Retinal pigment epithelial cell (primary cell): ENCODE data around the gene ZACN.
"Not testable (repeated sequence)": the region's sequence is repeated elsewhere in the genome, so short reads cannot be mapped to it uniquely, and the experiment has no call there.

Experiments
- DNase-seq: peaks from one replicate; pipeline ENCODE4 v3.0.0-alpha.2; 2010; ENCODE audit warnings: low read depth
- H3K4me3 ChIP-seq: 2 replicates; pipeline ENCODE4 v1.5.1; 2011; ENCODE audit warnings: mild to moderate bottlenecking, low read length, control low read depth, moderate library complexity
- CTCF ChIP-seq: conservative IDR thresholded peaks from 2 replicates; pipeline ENCODE4 v1.5.1; 2011; ENCODE audit warnings: low read depth, low read length, control low read depth, inconsistent platforms

Gene ZACN

GRCh38 chr17:76038050-76038449, 40.9 kb upstream of the ZACN start:
- no peak for DNase-seq
- no peak for TF ChIP-seq CTCF
- H3K4me3 ChIP-seq = no peak overlapping the region

GRCh38 chr17:76039121-76039520, 39.9 kb upstream of the ZACN start:
- no peak for DNase-seq
- no peak for TF ChIP-seq CTCF
- H3K4me3 ChIP-seq = no peak overlapping the region

GRCh38 chr17:76040376-76040775, 38.6 kb upstream of the ZACN start:
- DNase-seq = no peak
- no peak overlapping the region for H3K4me3 ChIP-seq
- TF ChIP-seq CTCF = no peak

- DNase-seq, H3K4me3 ChIP-seq: not testable (repeated sequence)
Measured at GRCh38 chr17:76042868-76043267, 36.1 kb upstream of the ZACN start.

- DNase-seq = not testable (repeated sequence)
Measured at GRCh38 chr17:76044475-76045007, 34.4 kb upstream of the ZACN start.

GRCh38 chr17:76046064-76046463, 32.9 kb upstream of the ZACN start:
- no peak overlapping the region for H3K4me3 ChIP-seq
- TF ChIP-seq CTCF = no peak
- peak; percentile 45 for DNase-seq

More at GRCh38 chr17:76044475-76045007, 34.4 kb upstream of the ZACN start:
- not testable (repeated sequence) for H3K4me3 ChIP-seq

GRCh38 chr17:76048025-76048605, 30.9 kb upstream of the ZACN start:
- no peak for DNase-seq
- no peak for TF ChIP-seq CTCF

GRCh38 chr17:76048711-76049110, 30.3 kb upstream of the ZACN start:
- H3K4me3 ChIP-seq = no peak overlapping the region
- no peak for TF ChIP-seq CTCF
- DNase-seq = no peak

More at GRCh38 chr17:76048025-76048605, 30.9 kb upstream of the ZACN start:
- no peak overlapping the region for H3K4me3 ChIP-seq
